PC-9 (cell line): ENCODE measurements around the gene PLA2G2D.

Source experiments
- CTCF ChIP-seq: fragments of 200-600 bp; sonication (generic); conservative IDR thresholded peaks from 2 replicates; pipeline ENCODE4 v1.6.1; 2017; ENCODE audit warnings: mixed run types, antibody characterized with exemption, mild to moderate bottlenecking, moderate library complexity
- EZH2 ChIP-seq: fragments of 200-600 bp; sonication (generic); IDR thresholded peaks from 2 replicates; pipeline ENCODE4 v1.8.0; 2017; ENCODE audit warnings: antibody characterized with exemption, low read depth

- TF ChIP-seq EZH2 (no peak), CTCF (no peak)
These were observed 22.8 kb upstream of the PLA2G2D start for GRCh38 chr1:20142001-20142710.
